Activated T-cell treated with anti-CD3 and anti-CD28 coated beads, Interleukin-2, amount 50 U/mL, for 1 hour (primary cell): ENCODE measurements around the gene KBTBD8.

Experiments
- DNase-seq: peaks from one replicate; pipeline ENCODE4 v3.0.0-alpha.2; 2020

KBTBD8 gene

GRCh38 chr3:66997560-66998112 is 471 bp upstream of the KBTBD8 start:
- no peak for DNase-seq

GRCh38 chr3:66998904-66999235 is 763 bp downstream of the KBTBD8 start:
- no peak for DNase-seq

GRCh38 chr3:67000009-67000408 is 1.9 kb downstream of the KBTBD8 start:
- DNase-seq, result no peak

- DNase-seq, result no peak
These were observed 3.2 kb downstream of the KBTBD8 start for GRCh38 chr3:67001086-67001861.

- DNase-seq, result no peak
These were observed 7.9 kb downstream of the KBTBD8 start for GRCh38 chr3:67005974-67006373.

DNA sequence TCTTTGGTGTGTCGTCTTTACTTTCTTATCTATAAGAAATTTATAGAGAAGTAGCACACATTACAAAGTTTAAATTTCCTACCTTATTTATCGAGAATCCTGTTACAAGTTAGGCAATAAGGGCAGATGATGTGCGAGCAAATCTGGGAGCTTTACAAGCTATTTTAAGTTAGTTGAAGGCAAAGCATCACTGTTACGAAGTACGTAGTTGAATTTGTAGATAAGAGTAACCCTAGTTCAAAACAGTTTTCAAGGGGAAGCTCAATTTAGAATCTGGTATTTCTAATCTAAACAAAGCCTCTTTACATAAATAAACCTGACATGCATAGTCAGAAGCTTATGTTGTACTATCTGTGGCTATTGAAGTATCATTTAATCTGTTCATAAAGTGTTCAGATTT is 8.4 kb downstream of the KBTBD8 start:
- no peak for DNase-seq

- no peak for DNase-seq
These were observed 10.3 kb downstream of the KBTBD8 start for GRCh38 chr3:67008388-67008787.

GRCh38 chr3:67009716-67010115 is 11.6 kb downstream of the KBTBD8 start:
- DNase-seq, result no peak

DNA sequence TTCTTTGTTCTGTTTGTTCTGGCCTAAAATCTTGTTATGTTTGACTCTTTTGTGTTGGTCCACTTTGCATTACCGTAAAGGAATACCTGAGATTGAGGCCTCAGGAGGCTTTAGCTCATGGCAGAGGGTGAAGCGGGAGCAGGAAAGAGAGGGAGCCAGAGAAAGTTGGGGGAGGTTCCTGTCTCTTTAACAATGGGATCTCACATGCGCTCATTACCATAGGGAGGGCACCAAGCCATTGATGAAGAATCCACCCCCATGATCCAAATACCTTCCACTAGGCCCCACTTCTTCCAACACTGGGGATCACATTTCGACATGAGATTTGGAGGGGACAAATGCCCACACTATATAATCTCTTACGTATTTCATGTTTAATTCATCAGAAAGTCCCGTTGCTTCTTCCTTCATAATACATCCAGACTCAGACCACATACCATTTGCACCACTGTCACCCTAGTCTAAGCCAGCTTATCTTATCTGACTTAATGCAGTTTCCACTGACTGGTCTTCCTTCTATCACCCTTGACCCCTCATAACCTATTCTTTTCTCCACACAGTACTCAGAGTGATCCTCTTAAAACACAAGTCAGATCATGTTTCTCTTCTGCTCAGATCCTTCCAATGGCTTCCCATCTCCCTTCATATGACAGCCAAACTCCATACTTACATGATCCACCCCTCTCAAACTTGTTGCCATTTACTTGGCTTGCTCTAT is 13.5 kb downstream of the KBTBD8 start:
- no peak for DNase-seq

GRCh38 chr3:67012564-67012963 is 14.5 kb downstream of the KBTBD8 start:
- DNase-seq, result no peak

DNA sequence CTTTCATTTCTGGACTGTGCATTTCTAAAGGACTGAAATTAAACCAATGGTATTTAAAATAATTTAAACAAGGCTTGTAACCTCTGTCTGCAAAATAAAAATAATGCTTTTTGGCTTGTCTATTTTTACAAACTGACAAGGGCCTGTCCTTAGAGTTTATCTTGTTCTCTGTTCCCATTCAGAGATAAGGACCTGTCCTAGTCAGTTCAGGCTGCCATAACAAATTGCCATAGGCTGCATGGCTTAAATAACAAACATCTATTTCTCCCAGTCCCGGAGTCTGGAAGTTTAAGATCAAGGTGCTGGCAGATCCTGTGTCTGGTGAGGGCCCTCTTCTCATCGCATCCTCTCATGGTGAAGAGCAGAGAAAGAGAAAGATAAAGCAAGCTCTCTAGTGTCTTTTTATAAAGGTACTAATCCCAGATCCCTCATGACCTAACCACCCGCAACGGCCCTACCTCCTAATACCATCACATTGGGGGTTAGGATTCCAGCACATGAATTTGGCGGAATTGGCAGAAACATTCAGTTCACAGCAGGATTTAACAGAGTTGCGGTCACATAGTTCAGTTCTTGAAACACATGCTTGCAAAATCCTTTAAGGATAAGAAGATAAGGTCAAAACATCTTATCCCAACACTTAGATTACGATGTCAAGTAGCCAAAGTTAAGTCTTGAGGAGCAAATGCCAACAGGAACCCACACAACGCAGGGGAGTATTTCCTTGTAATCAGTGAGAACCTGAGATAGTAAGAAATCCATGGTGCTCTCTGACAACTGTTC is 17.8 kb downstream of the KBTBD8 start:
- no peak for DNase-seq

GRCh38 chr3:67016522-67017080 is 18.5 kb downstream of the KBTBD8 start:
- no peak for DNase-seq

- no peak for DNase-seq
These were observed 19.1 kb downstream of the KBTBD8 start for GRCh38 chr3:67017211-67017610.

DNA sequence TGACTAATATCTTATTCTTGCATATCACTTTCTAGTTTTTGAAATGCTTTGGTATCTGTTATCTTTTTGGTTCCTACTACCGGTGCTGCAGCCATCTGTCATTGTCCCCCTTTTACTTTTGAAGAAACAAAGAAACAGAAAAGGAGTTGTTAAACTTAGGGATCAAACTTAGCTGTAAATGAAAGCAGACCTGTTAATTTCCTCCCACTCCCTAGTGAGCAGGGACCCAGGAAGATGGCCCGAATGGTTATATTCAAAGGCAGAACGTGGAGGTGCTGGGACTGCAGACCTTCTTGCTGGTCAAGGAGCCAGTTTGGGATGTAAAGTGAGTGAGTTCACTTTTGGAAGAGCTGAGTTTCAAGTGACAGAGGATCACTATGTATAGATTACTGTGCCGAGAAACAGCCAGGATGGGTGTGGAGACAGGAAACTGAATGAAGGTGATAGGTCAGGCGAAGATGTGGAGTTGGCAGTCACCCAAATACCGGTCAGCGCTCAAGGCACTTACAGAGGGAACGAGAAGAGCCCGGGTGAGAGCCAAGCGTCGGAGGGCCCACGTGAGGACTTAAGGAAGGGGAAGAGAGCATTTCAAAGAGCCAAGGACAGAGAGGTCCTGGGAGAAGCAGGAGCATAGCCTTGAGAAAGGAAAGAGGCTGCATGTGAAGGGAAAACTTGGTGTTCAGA is 20.1 kb downstream of the KBTBD8 start:
- no peak for DNase-seq

- no peak for DNase-seq
These were observed 20.9 kb downstream of the KBTBD8 start for GRCh38 chr3:67018789-67019526.

GRCh38 chr3:67028001-67028784 is 30.1 kb downstream of the KBTBD8 start:
- DNase-seq, result no peak

GRCh38 chr3:67030785-67031740 is 33.0 kb downstream of the KBTBD8 start:
- DNase-seq, result no peak

DNA sequence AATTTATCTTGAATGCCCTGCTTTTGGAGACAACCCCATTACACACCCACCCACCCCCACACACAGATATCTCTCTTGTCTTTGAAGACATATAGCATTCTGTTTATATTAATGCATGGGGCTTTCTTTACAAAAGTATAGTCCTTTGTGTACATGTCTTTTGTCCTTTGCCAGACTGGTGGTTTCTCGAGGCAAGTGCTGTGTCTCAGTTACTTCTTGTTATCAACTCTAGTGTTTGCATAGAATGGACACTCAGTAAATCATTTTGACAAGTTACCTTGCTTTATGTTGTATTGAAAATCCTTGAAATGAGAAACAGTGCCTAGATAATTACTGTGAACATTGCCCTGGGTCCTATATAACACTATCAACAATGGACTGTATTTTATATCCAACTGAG is 33.9 kb downstream of the KBTBD8 start:
- DNase-seq, result no peak

GRCh38 chr3:67033079-67033478 is 35.0 kb downstream of the KBTBD8 start:
- no peak for DNase-seq

DNA sequence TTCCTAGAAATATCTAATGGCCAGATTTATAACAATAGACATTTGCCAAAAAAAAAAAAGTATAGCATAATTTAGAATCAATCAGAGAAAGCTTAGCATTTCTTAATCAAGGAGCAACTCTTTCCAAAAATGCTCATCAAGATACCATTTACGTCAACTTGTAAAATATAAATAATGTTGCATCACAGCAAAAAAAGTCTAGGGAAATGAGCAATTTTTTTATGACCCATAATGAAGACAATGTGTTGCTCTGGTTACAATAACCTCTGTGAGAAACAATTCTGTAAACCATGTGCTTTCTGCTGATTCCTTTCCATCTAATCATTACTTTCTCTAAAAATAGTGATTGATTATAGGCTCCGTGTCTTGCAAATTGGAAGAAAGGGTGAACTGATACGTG is 36.3 kb downstream of the KBTBD8 start:
- no peak for DNase-seq
